T-cell (primary cell): ENCODE measurements around the gene PRR11. TPM values are rescaled to one million over a fixed set of nuclear protein-coding genes. Genes with fewer than 3 reads are reported as not detected.
A peak's percentile ranks its signal among the peaks of the same experiment; 100 is the strongest.

ENCODE experiments used
- ATAC-seq, 4 experiments: fragments of 200-7000 bp in 3 of 4; fragments of 150-1000 bp in 1 of 4; cut with Tn5 transposase; replicated peaks in 1 of 4; 1 replicate in 3 of 4; 2 replicates in 1 of 4; pipeline ENCODE4 v1.10.0; 2021; ENCODE audit warnings: moderate library complexity in 3 of 4, mild to moderate bottlenecking in 2 of 4, moderate number of reproducible peaks in 1 of 4
- CTCF ChIA-PET, 2 donors: fragments of 300-600 bp; sonication (Branson Sonifier 250); formaldehyde crosslinking; loops; one replicate each; lab custom pipeline; 2022; ENCODE audit warnings: antibody characterized with exemption in 2 of 2; lab: Charles Lee
- POLR2A ChIA-PET, 2 donors: fragments of 300-600 bp; sonication (Branson Sonifier 250); formaldehyde crosslinking; loops; one replicate each; lab custom pipeline; 2022; ENCODE audit warnings: antibody characterized with exemption in 2 of 2; lab: Charles Lee
- DNase-seq, 35 experiments: peaks; one replicate each; pipeline versions ENCODE4 v3.0.0 to v3.0.0-alpha.2; 2013 to 2023
- H3K27ac ChIP-seq: one replicate; pipeline ENCODE4 v1.5.1; 2013; ENCODE audit warnings: low read length
- H3K27me3 ChIP-seq, 2 experiments: replicated peaks in 1 of 2; 1 replicate in 1 of 2; 2 replicates in 1 of 2; pipeline versions ENCODE4 v1.6.1 to v1.7.0; 2013; ENCODE audit warnings: low read length in 1 of 2, mixed read lengths in 1 of 2; ENCODE audit not compliant: control insufficient read depth in 2 of 2, insufficient read depth in 2 of 2; ENCODE audit errors: extremely low read depth in 1 of 2
- H3K36me3 ChIP-seq, 2 donors: 1 replicate in 1 of 2; 2 replicates in 1 of 2; pipeline versions ENCODE4 v1.6.1 to v1.7.0; 2013; ENCODE audit warnings: low read length in 1 of 2; ENCODE audit not compliant: control insufficient read depth in 2 of 2, insufficient read depth in 1 of 2; ENCODE audit errors: extremely low read depth in 1 of 2
- H3K4me1 ChIP-seq, 2 experiments: 1 replicate in 1 of 2; 2 replicates in 1 of 2; pipeline versions ENCODE4 v1.6.1 to v1.7.0; 2013; ENCODE audit warnings: low read length in 2 of 2, mixed read lengths in 1 of 2; ENCODE audit not compliant: insufficient read depth in 2 of 2, control insufficient read depth in 1 of 2; ENCODE audit errors: extremely low read depth in 1 of 2
- H3K4me3 ChIP-seq, 2 donors: 1 replicate in 1 of 2; 2 replicates in 1 of 2; pipeline versions ENCODE4 v1.5.1 to v1.7.0; 2013; ENCODE audit warnings: mild to moderate bottlenecking in 2 of 2, low read length in 1 of 2, moderate library complexity in 1 of 2; ENCODE audit not compliant: control insufficient read depth in 1 of 2; ENCODE audit errors: extremely low read depth in 1 of 2
- H3K9me3 ChIP-seq: 2 replicates; pipeline ENCODE4 v1.7.0; 2013
- H3K27ac Mint-ChIP-seq, 2 donors: one replicate each; pipeline ENCODE4 v1.8.0; 2020 to 2021; ENCODE audit warnings: mild to moderate bottlenecking in 2 of 2, mixed read lengths in 2 of 2
- H3K27me3 Mint-ChIP-seq, 2 donors: one replicate each; pipeline ENCODE4 v1.8.0; 2021 to 2022; ENCODE audit warnings: mixed read lengths in 2 of 2
- H3K36me3 Mint-ChIP-seq: one replicate; pipeline ENCODE4 v1.8.0; 2021; ENCODE audit warnings: mixed read lengths
- H3K4me1 Mint-ChIP-seq, 3 donors: one replicate each; pipeline ENCODE4 v1.8.0; 2020 to 2022; ENCODE audit warnings: mixed read lengths in 3 of 3, mild to moderate bottlenecking in 1 of 3
- H3K4me3 Mint-ChIP-seq, 3 donors: one replicate each; pipeline ENCODE4 v1.8.0; 2020 to 2022; ENCODE audit warnings: mild to moderate bottlenecking in 3 of 3, mixed read lengths in 3 of 3, moderate library complexity in 3 of 3
- H3K9me3 Mint-ChIP-seq, 3 donors: one replicate each; pipeline ENCODE4 v1.8.0; 2020 to 2022; ENCODE audit warnings: mixed read lengths in 3 of 3
- WGBS: methylation state at CpG from one replicate; pipeline ENCODE4 v1.1.5; 2013; ENCODE audit warnings: missing lambda C conversion rate; ENCODE audit not compliant: insufficient coverage; 5-methylcytosine and 5-hydroxymethylcytosine counted together
- total RNA-seq, 35 experiments: library from RNA in 6 of 35; stranded (reverse) in 6 of 35; fragments of 120-200 nt in 1 of 35; gene quantifications; one replicate each; pipeline versions ENCODE4 v1.2.1 to v1.2.4 and lab custom pipeline; 2013 to 2026

Gene PRR11
- total RNA-seq, result 1 to 10 TPM; 1.1 to 3.3 (median 1.8) TPM
- total RNA-seq (2013), result 1.9 TPM
- total RNA-seq (lab: John Stamatoyannopoulos, UW), result 0.06 to 3.9 (median 1.2) reads per million in 29 experiments

GRCh38 chr17:59155439-59156177 lies at the start of gene PRR11:
TSS of gene PRR11 (plus strand) at chr17:59155746. CDS start at chr17:59169753, 14,007 bp downstream.
- Mint-ChIP-seq H3K4me3 (no peak within 1 kb of the TSS), H3K27ac (no peak within 1 kb of the TSS), H3K27me3 (no peaks in the 10 kb centered on the region), H3K4me1 (peaks cover 7 to 49% (median 37%) of the 10 kb centered on the region in 3 donors), H3K9me3 (no peaks in the 10 kb centered on the region), H3K36me3 (no peaks in the 10 kb centered on the region)
- peak in 31 of 35 experiments; percentile 72 to 98 (median 93) for DNase-seq
- ATAC-seq, result peak; percentile 86 to 91 (median 89)
- H3K27me3 ChIP-seq, result no peaks in the 10 kb centered on the region
- ChIA-PET POLR2A (interaction anchor here (0.5 to 0.8 kb wide), 11 partner anchors 49 to 1299 kb away, joined by 3 to 14 read pairs (median 4); partner anchors contain the start of gene USP32 (in 1 of the 2)), CTCF (interaction anchor here (0.5 to 1.4 kb wide), 11 partner anchors 9 to 1483 kb away, joined by 3 to 18 read pairs (median 3); partner anchors contain the start of genes SMG8 (in 1 of the 2) and TRIM37 (in 1 of the 2))
- H3K27ac ChIP-seq, result peak within 1 kb of the TSS; percentile 62
- H3K9me3 ChIP-seq, result no peaks in the 10 kb centered on the region
- peaks cover 22 to 27% of the 10 kb centered on the region in 2 experiments for H3K4me1 ChIP-seq
- no peaks in the 10 kb centered on the region for H3K36me3 ChIP-seq
- WGBS, result under 1% methylated on average over 20 of the region's 25 CpGs
- H3K4me3 ChIP-seq, result peak within 1 kb of the TSS; percentile 92 to 99

- Mint-ChIP-seq H3K27me3 (no peaks in the 10 kb centered on the region), H3K4me3 (peak overlapping the region; percentile 94 to 96 (median 94)), H3K36me3 (peaks cover 19% of the 10 kb centered on the region), H3K4me1 (peaks cover 40 to 46% (median 44%) of the 10 kb centered on the region in 3 donors), H3K27ac (peak overlapping the region; percentile 87 to 91), H3K9me3 (no peaks in the 10 kb centered on the region)
- under 1% methylated on average over 18 of the region's 18 CpGs for WGBS
- H3K4me3 ChIP-seq, result peak overlapping the region; percentile 78 to 98
- peak overlapping the region; percentile 87 for H3K27ac ChIP-seq
- peaks cover 0 to 3% of the 10 kb centered on the region in 2 donors for H3K36me3 ChIP-seq
- ChIA-PET POLR2A (interaction anchor here in 1 of 2 donors (0.9 to 1.3 kb wide), 2 partner anchors 12 to 46 kb away, joined by 4 read pairs; no protein-coding TSS in a partner anchor), CTCF (interaction anchor here in 1 of 2 donors (3.1 kb wide), 1 partner anchor 49 kb away, joined by 18 read pairs; the partner anchor contains the start of genes PRR11 and SKA2)
- peak; percentile 46 to 85 (median 78) for DNase-seq
- no peaks in the 10 kb centered on the region for H3K27me3 ChIP-seq
- peak; percentile 63 to 66 (median 66) for ATAC-seq
- no peaks in the 10 kb centered on the region for H3K9me3 ChIP-seq
- peaks cover 14% of the 10 kb centered on the region in 2 experiments for H3K4me1 ChIP-seq
These were observed 49.6 kb upstream of the PRR11 start for GRCh38 chr17:59105852-59106462.

- Histone ChIP-seq H3K4me1 (peaks cover 14% of the 10 kb centered on the region in 2 experiments), H3K4me3 (peak within 1 kb of the TSS; percentile 78 to 98), H3K36me3 (peaks cover 0 to 6% of the 10 kb centered on the region in 2 donors), H3K9me3 (no peaks in the 10 kb centered on the region), H3K27ac (peak within 1 kb of the TSS; percentile 87), H3K27me3 (no peaks in the 10 kb centered on the region)
- Mint-ChIP-seq H3K27ac (peak within 1 kb of the TSS; percentile 87 to 91), H3K36me3 (peaks cover 14% of the 10 kb centered on the region), H3K4me1 (peaks cover 35 to 44% (median 41%) of the 10 kb centered on the region in 3 donors), H3K9me3 (no peaks in the 10 kb centered on the region), H3K4me3 (peak within 1 kb of the TSS; percentile 94 to 96 (median 94)), H3K27me3 (no peaks in the 10 kb centered on the region)
- DNase-seq, result peak; percentile 96 to 100 (median 98)
- ATAC-seq, result peak; percentile 94 to 98 (median 96)
- POLR2A ChIA-PET, result interaction anchor here in 1 of 2 donors (0.6 to 1.3 kb wide), 4 partner anchors 12 to 475 kb away, joined by 3 to 4 read pairs (median 4); partner anchors contain the start of genes PRR11 and SKA2
- WGBS, result under 1% methylated on average over 87 of the region's 89 CpGs
- CTCF ChIA-PET, result interaction anchor here in 1 of 2 donors (0.5 to 3.1 kb wide), 3 partner anchors 49 to 721 kb away, joined by 3 to 18 read pairs (median 5); partner anchors contain the start of genes PRR11 and SKA2
These were observed 48.9 kb upstream of the PRR11 start, which contains the start of gene TRIM37 for GRCh38 chr17:59106463-59107305. TSS of gene TRIM37 (minus strand) at chr17:59106880. CDS start at chr17:59106461, 419 bp downstream.

DNA sequence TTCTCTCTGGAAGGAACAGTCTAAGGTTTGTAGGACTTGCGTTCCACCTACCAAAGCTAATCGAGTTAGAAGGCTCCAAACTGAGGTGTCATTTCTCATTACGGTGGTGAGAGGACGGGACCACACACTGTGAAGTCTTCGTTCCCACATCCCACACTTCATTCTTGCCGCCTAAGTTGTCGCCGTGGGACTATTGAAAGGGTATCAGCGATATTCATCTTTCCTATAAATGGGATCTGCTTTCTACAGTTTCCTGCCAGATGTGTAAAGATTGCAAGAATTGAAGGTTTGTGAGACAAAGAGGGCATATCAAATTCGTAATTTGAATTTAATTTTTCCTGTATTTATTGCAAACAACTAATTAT lies 48.3 kb upstream of the PRR11 start:
- no peaks in the 10 kb centered on the region for H3K27me3 ChIP-seq
- CTCF ChIA-PET, result interaction anchor here (0.5 to 3.1 kb wide), 4 partner anchors 48 to 721 kb away, joined by 3 to 18 read pairs (median 4); partner anchors contain the start of genes PRR11 (in 1 of the 2) and SKA2 (in 1 of the 2)
- no peak for DNase-seq
- POLR2A ChIA-PET, result interaction anchor here in 1 of 2 donors (0.6 to 1.3 kb wide), 3 partner anchors 45 to 475 kb away, joined by 3 to 4 read pairs (median 4); partner anchors contain the start of genes PRR11 and SKA2
- no peaks in the 10 kb centered on the region for H3K27me3 Mint-ChIP-seq
- peak overlapping the region; percentile 87 to 91 for H3K27ac Mint-ChIP-seq
- no peaks in the 10 kb centered on the region for H3K9me3 Mint-ChIP-seq
- peak overlapping the region; percentile 78 to 98 for H3K4me3 ChIP-seq
- peak overlapping the region; percentile 87 for H3K27ac ChIP-seq
- WGBS, result 0% methylated on average over 1 of the region's 10 CpGs
- ATAC-seq, result peak in 1 of 4 experiments; percentile 0
- peaks cover 15% of the 10 kb centered on the region for H3K36me3 Mint-ChIP-seq
- peak overlapping the region; percentile 94 to 96 (median 94) for H3K4me3 Mint-ChIP-seq
- no peaks in the 10 kb centered on the region for H3K9me3 ChIP-seq
- peaks cover 30 to 40% (median 36%) of the 10 kb centered on the region in 3 donors for H3K4me1 Mint-ChIP-seq
- H3K4me1 ChIP-seq, result peaks cover 14% of the 10 kb centered on the region in 2 experiments
- peaks cover 0 to 6% of the 10 kb centered on the region in 2 donors for H3K36me3 ChIP-seq

GRCh38 chr17:59108400-59109102 lies 47.0 kb upstream of the PRR11 start:
- Mint-ChIP-seq H3K4me3 (peak overlapping the region in 2 of 3 donors; percentile 21 to 22), H3K9me3 (no peaks in the 10 kb centered on the region), H3K36me3 (peaks cover 12% of the 10 kb centered on the region), H3K27me3 (no peaks in the 10 kb centered on the region), H3K27ac (no peak overlapping the region), H3K4me1 (peaks cover 26 to 34% (median 30%) of the 10 kb centered on the region in 3 donors)
- 100% methylated on average over 1 of the region's 7 CpGs for WGBS
- Histone ChIP-seq H3K9me3 (no peaks in the 10 kb centered on the region), H3K27ac (no peak overlapping the region), H3K27me3 (no peaks in the 10 kb centered on the region), H3K36me3 (peaks cover 0 to 3% of the 10 kb centered on the region in 2 donors), H3K4me1 (peaks cover 14% of the 10 kb centered on the region in 2 experiments), H3K4me3 (no peak overlapping the region)
- ATAC-seq, result no peak
- CTCF ChIA-PET, result interaction anchor here in 1 of 2 donors (3.1 kb wide), 1 partner anchor 47 kb away, joined by 18 read pairs; the partner anchor contains the start of genes PRR11 and SKA2
- DNase-seq, result no peak
- POLR2A ChIA-PET, result interaction anchor here in 1 of 2 donors (0.6 kb wide), 1 partner anchor 576 kb away, joined by 3 read pairs; no protein-coding TSS in a partner anchor
